OCI-M2 (cell line): ENCODE data around the gene TCHP.

Source experiments
- DNase-seq: peaks from one replicate; lab custom pipeline; 2025; ENCODE audit not compliant: unreplicated experiment; lab: John Stamatoyannopoulos, UW

Gene TCHP

DNA sequence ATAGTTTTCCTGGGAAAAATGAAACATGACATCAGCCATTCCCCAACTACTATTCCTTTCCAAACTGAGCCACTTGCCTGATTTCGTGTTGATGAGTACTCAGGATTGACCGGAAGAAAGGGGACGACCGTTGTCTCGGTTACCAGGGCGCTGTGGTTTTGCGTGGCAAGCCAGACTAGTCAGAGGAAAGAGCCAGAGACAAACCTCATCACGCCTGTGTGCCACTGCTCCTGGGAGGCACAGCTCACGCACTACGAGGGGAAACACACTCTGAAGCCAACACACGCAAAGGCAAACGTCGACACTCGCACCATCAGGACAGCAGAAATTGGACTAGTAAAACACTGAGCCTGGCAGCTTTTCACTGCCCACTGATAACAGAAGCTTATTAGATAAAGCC is 61.1 kb downstream of the TCHP start:
- no peak for DNase-seq

- DNase-seq: no peak
Measured at GRCh38 chr12:109961612-109962011, 61.5 kb downstream of the TCHP start.

DNA sequence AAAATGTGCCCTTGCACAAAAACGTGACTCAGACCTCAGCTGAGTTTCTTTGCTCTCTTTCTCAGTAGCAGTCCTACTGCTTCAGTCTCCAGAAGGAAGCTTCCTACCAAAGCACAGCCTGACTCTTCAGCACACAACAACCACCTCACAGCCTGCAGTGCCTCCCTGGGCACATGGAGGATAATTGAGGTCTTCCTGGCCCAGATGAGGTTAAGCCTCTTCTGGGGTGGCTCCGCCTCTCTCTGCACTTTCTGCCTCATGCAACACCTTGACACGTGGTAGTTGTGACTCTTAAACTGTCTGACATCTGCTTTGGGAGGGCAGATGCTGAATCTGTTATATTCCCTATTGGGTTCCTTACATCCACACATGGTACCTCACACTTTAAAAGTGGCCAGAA is 62.3 kb downstream of the TCHP start:
- no peak for DNase-seq

GRCh38 chr12:109963330-109963729 is 63.3 kb downstream of the TCHP start:
- DNase-seq: no peak

GRCh38 chr12:109963743-109964429 is 63.8 kb downstream of the TCHP start:
- DNase-seq: no peak

DNA sequence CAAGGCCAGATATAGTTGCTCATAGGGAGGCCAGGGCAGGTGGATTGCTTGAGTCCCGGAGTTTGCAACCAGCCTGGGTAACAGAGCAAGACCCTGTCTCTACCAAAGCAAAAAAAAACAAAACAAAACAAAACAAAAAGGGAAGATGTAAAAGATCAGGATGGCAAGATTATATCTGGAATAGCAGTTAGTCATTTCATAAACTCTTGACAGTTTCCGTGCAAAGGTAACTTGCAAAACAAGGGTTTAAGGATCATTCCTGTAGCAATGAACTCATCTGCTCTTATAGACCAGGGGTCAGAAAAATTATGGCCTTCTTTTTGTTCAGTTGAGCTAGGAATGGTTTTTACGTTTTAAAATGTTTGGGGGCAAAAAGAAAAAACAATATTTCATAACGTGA is 66.5 kb downstream of the TCHP start:
- no peak for DNase-seq

DNA sequence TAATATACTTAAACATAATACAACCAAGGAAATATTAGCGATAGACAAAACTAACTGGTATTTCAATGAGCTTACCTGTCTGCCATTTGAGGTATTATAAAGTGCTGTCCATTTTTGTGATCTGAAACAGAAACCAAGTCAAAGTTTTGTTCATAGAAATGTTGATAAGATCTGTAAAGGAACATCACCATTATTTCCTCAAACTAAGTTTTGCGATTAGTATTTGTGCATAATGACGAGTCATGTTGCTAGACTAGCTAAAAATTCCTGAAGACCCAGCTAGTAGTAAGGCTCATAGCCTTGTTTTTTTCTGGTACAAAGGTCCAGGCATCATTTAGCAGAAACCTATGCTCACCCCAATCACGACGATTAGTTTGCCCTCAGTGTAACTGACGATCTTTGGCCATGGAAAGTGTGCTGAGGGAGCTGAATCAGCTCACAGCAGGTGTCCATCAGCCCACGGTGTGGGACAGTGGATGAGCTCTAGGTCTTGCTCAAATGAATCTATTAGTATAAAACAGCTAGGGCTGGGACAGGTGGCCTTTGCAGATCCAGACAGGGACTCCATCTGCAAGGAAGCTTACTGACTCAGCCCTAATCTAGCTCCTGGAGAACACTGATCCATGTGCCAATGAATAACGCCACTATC is 67.4 kb downstream of the TCHP start:
- DNase-seq: no peak
